Left ventricle myocardium inferior (tissue), 1 donor: ENCODE measurements around the gene DOK7. TPM values are rescaled to one million over a fixed set of nuclear protein-coding genes. Genes with fewer than 3 reads are reported as not detected.
A peak's percentile ranks its signal among the peaks of the same experiment; 100 is the strongest.

ENCODE experiments used
- DNase-seq: peaks from one replicate; pipeline ENCODE4 v3.0.0-alpha.2; 2020
- H3K27ac ChIP-seq: fragments of 200-600 bp; replicated peaks from 2 replicates; pipeline ENCODE4 v1.8.0; 2021
- H3K27me3 ChIP-seq: fragments of 200-600 bp; 2 replicates; pipeline ENCODE4 v1.8.0; 2021; ENCODE audit warnings: low read depth
- H3K36me3 ChIP-seq: fragments of 200-600 bp; 2 replicates; pipeline ENCODE4 v1.8.0; 2021
- H3K4me1 ChIP-seq: fragments of 200-600 bp; 2 replicates; pipeline ENCODE4 v1.8.0; 2021
- H3K4me3 ChIP-seq: fragments of 200-600 bp; 2 replicates; pipeline ENCODE4 v1.8.0; 2021; ENCODE audit warnings: mild to moderate bottlenecking, moderate library complexity
- H3K9me3 ChIP-seq: fragments of 200-600 bp; replicated peaks from 2 replicates; pipeline ENCODE4 v1.8.0; 2021
- CTCF ChIP-seq: fragments of 200-600 bp; IDR thresholded peaks from 2 replicates; pipeline ENCODE4 v1.8.0; 2021; ENCODE audit warnings: antibody characterized with exemption, mild to moderate bottlenecking, borderline replicate concordance
- intact Hi-C: fragments of 100-400 bp; cut with micrococcal nuclease; formaldehyde crosslinking; loops from one replicate; pipeline ENCODE4 v1.11.0; 2022
- total RNA-seq: library from RNA; stranded (reverse); fragmentation: NEBNext Ultra II Directional; extraction: Animal tissue kit (Norgen Biotek cat#: 25700); gene quantifications from one replicate; pipeline ENCODE4 v1.2.1, GENCODE V29; 2021
- donor health status: DM: no; HTN: yes; CAD: no; lungs with severe emphysema.

Gene DOK7
- total RNA-seq, 1 donor from 2014 or later: 46.7 TPM

GRCh38 chr4:3469386-3470243 is 6.5 kb downstream of the DOK7 start:
- Histone ChIP-seq H3K9me3 (no peaks in the 10 kb centered on the region), H3K27ac (peak overlapping the region; percentile 79), H3K36me3 (no peaks in the 10 kb centered on the region), H3K4me1 (peaks cover 87% of the 10 kb centered on the region), H3K4me3 (no peak overlapping the region), H3K27me3 (peaks cover 37% of the 10 kb centered on the region)
- TF ChIP-seq CTCF: no peak
- intact Hi-C loops: no loop called here
- DNase-seq: peak; percentile 70

- H3K27ac ChIP-seq: peak overlapping the region; percentile 79
- no peaks in the 10 kb centered on the region for H3K36me3 ChIP-seq
- TF ChIP-seq CTCF: no peak
- DNase-seq: peak; percentile 15
- H3K9me3 ChIP-seq: no peaks in the 10 kb centered on the region
- H3K4me1 ChIP-seq: peaks cover 87% of the 10 kb centered on the region
- peaks cover 33% of the 10 kb centered on the region for H3K27me3 ChIP-seq
- intact Hi-C loops: no loop called here
- H3K4me3 ChIP-seq: no peak overlapping the region
Measured at GRCh38 chr4:3470244-3471097, 7.4 kb downstream of the DOK7 start.

GRCh38 chr4:3471098-3471760 is 8.1 kb downstream of the DOK7 start:
- H3K36me3 ChIP-seq: no peaks in the 10 kb centered on the region
- no peak for TF ChIP-seq CTCF
- H3K4me3 ChIP-seq: no peak overlapping the region
- peak overlapping the region; percentile 79 for H3K27ac ChIP-seq
- H3K27me3 ChIP-seq: peaks cover 29% of the 10 kb centered on the region
- peaks cover 80% of the 10 kb centered on the region for H3K4me1 ChIP-seq
- intact Hi-C loops: no loop called here
- no peaks in the 10 kb centered on the region for H3K9me3 ChIP-seq
- DNase-seq: no peak

GRCh38 chr4:3471886-3472285 is 8.8 kb downstream of the DOK7 start:
- H3K27ac ChIP-seq: peak overlapping the region; percentile 61
- TF ChIP-seq CTCF: no peak
- no peak for DNase-seq
- H3K4me3 ChIP-seq: no peak overlapping the region
- peaks cover 73% of the 10 kb centered on the region for H3K4me1 ChIP-seq
- H3K36me3 ChIP-seq: peaks cover 6% of the 10 kb centered on the region
- intact Hi-C loops: no loop called here
- no peaks in the 10 kb centered on the region for H3K9me3 ChIP-seq
- H3K27me3 ChIP-seq: peaks cover 23% of the 10 kb centered on the region

GRCh38 chr4:3472411-3473141 is 9.5 kb downstream of the DOK7 start:
- H3K27me3 ChIP-seq: peaks cover 28% of the 10 kb centered on the region
- no peak for DNase-seq
- peaks cover 72% of the 10 kb centered on the region for H3K4me1 ChIP-seq
- TF ChIP-seq CTCF: no peak
- H3K4me3 ChIP-seq: no peak overlapping the region
- H3K9me3 ChIP-seq: no peaks in the 10 kb centered on the region
- H3K27ac ChIP-seq: peak overlapping the region; percentile 61
- peaks cover 6% of the 10 kb centered on the region for H3K36me3 ChIP-seq
- intact Hi-C loops: no loop called here
